HT-29 (cell line): ENCODE measurements around the gene STRIP2. TPM values are rescaled to one million over a fixed set of nuclear protein-coding genes. Genes with fewer than 3 reads are reported as not detected.
"Not testable (repeated sequence)": the region's sequence is repeated elsewhere in the genome, so short reads cannot be mapped to it uniquely, and the experiment has no call there.

ENCODE experiments used
- DNase-seq: peaks from one replicate; pipeline ENCODE4 v3.0.0-alpha.2; 2015; ENCODE audit warnings: low spot score
- total RNA-seq: library from RNA; depleted of rRNA; stranded (reverse); fragments of >200 nt; shearing (Covaris generic); gene quantifications from 2 replicates; pipeline ENCODE4 v1.2.3, GENCODE V29; 2014

The STRIP2 gene
- total RNA-seq, 1 experiment from 2014 or later, result 3.1 TPM

DNA sequence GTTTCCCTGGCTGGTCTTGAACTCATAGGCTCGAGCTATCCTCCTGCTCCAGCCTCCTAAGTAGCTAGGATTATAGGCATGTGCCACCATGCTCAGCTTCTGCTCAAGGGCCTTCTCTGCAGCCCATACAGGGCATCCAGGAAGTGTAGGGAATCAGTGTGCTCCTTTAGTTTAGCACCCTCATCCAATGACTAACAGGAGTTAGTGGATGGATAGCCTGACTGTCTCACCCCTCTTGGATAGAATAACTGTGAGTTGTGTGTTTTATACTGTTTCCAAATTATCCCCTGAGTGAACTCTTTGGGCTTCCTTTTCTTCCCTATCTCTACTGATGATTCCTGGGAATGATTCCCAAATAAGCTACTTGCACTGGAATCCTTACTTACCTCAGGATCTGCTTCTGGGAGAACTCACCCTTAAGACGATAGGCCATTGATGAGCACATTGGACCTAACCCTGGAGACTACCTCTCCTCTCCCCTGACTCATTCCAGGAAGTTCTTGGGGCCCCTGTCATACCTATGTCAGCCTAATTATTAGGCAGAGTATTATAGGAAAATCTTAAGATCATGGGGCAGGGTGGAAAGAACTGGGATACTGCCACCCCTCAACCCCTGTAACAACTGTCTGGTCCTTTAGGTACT lies 18.5 kb downstream of the STRIP2 start:
- no peak for DNase-seq

DNA sequence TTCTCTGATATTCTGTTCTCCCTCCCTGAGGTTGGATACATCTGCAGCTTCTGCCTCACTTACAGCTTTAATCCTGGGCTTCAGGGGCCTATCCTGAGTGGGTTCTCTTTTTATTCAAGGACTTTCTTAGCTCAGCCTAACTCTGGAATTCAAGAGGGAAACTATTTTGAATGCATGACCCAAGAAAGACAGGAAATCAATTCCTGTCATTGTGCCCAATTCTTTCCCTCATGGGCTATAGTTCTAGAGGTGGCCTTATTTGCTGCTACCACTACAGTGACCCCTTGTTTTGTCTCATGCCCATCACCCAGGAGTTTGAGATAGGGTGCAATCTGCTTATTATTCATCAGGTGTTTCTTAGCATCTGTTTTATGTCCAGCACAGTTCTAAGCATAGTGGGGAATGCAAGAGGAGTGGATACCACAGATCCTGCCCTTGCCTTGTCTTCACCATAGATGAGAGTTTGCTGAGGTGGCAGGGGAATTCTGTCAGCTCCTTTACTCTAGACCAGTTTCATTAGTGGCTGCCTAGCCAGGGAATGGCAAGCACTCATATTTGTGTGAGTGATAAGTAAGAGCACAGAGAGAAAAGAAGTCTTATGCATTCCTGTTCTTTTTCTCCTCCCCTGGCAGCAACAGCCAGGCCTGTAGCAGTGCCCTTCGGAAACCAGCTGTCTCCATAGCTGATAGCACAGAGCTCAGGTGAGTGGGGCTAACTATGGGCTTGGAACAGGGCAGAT lies 19.4 kb downstream of the STRIP2 start:
- DNase-seq, result no peak

DNA sequence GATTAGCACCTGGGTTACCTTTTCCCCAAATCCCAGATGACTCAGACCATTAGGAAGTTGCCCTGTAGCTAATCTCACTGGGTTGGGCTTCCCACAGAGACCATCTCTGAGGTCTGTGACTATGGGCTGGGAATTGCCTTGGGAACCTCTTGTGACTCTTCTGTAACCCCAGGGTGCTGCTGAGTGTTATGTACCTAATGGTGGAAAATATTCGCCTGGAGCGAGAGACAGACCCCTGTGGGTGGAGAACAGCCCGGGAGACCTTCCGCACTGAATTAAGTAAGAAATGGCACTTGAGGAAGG lies 20.0 kb downstream of the STRIP2 start:
- no peak for DNase-seq

DNA sequence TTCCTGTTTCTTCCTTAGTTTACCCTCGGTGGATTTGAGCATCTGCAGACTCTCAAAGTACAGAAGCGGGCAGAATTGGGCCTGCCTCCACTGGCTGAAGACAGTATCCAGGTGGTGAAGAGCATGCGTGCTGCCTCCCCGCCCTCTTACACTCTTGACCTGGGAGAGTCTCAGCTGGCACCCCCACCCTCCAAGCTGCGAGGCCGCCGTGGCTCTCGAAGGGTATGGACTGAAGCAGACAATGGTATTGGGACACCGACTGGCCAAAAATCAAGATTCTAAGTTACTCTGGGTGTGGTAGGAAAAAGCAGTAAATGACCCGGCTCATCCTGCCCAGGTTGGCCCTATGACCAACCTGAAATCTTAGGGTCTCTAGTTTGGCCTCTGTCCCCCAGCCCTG lies 22.2 kb downstream of the STRIP2 start:
- DNase-seq, result no peak

DNA sequence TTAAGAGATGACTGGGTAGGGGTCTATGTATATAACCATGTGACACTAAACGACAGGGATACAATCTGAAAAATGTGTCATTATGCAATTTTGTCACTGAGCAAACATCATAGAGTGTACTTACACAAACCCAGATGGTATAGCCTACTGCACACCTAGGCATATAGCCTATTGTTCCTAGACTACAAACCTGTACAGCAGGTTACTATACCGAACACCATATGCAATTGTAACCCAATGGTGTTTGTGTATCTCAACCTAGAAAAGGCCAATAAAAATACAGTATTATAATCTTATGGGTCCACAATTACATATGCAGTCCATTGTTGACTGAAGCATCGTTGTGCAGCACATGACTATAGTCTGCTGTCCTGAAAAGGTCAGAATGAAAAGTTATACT lies 22.9 kb downstream of the STRIP2 start:
- no peak for DNase-seq

DNA sequence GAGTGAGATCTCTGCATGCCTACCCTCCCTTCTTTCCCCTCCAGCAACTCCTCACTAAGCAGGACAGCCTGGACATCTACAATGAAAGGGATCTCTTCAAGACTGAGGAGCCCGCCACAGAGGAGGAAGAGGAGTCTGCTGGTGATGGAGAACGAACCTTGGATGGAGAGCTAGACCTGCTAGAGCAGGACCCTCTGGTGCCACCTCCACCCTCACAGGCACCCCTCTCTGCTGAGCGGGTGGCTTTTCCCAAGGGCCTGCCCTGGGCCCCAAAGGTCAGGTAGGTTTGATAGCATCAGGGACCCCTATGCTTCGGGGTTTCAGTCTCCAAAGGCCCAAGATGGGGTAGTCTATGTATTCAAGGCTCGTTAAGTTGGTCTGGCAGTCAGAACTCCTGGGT lies 23.9 kb downstream of the STRIP2 start:
- DNase-seq, result no peak

DNA sequence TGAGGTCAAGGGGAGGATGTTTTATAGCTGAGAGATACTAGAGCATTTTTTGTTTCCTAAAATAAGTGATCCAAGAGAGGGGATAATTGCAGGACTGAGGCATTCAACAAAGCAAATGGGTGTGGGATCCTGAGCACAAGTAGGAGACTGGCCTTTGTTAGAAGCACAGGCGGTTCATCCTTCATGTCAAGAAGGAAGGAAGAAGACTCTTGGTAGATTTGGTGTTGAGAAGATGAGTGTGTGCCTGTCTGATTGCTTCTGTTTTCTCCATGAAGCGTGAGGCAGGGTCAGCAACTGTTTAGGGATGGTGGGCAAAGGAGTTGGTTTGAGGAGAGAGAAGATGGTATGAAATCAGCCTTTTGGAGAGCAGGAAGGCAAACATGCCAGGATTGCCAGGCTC lies 27.6 kb downstream of the STRIP2 start:
- no peak for DNase-seq

DNA sequence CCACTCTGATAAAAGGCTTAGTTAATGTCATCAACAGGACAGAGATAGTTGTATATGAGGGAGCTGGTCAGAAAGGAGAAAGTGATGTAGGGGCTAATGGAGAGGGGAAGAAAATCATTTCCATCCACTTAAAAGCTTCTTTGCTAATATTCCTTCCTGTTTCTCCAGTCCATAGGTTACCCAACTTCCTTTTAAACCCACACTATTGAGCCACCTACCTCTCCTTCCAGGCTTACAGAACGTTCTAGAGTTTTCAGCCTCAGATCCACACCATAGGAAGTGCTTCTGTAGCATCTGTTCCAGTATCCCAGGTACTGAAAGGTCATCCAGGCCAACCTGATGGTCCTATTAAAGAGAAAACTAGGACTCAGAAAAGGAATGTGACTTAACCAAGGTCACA lies 28.2 kb downstream of the STRIP2 start:
- DNase-seq, result no peak

DNA sequence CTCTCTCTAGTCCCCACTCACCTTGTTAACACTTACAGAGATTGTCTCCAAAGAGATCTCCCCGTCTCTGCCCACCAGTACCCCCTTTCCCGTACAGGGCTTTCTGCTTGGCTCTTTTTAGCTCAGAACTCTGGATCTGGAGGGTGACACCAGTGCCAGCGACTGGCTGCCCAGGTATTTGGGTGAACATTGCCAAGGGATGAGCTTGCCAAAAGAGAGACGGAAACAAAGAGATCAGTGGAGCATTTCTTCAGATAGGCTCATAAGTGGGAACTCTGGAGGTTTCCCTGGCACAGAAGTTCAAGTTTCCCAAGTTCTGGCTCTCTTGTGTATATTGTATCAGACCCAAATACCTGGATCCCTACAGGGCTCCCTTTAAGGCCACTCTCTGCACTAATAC lies 30.0 kb downstream of the STRIP2 start:
- no peak for DNase-seq

DNA sequence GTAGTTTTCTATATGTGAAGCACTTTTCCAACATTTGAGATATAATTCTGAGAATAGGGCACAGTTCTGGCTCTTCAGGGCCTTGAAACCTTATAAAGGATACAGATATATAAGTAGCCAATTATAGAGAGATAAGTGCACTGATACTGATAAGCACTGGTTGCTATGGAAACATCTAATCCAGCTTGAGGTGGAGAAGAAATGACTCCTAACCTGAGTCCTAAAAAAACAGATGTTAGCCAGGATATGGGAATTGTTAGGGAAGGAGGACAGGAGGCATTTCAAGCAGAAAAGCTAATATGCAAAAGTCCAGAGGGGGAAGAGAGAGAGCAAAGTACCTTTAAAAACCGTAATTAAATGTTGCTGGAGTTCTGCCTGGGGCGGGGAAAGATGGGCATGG lies 30.8 kb downstream of the STRIP2 start:
- no peak for DNase-seq

DNA sequence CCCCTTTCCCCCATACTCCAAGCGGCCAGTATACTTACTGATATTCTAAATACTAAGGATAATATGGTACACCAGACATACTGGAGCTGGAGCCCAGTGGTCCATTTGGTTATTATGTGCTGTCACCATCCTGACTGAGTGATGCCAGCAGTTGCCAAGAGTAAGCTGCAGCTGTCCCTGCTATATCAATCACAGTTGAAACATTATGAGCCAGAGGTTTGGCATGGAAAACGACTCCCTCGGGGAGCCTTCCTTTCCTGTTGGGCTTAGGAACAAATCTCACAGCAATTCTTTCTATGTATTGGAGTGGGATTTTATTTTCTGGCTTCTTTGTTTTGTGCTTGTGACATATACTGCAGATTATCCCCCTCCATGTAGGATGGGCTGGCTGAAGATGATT lies 32.6 kb downstream of the STRIP2 start:
- DNase-seq, result no peak

DNA sequence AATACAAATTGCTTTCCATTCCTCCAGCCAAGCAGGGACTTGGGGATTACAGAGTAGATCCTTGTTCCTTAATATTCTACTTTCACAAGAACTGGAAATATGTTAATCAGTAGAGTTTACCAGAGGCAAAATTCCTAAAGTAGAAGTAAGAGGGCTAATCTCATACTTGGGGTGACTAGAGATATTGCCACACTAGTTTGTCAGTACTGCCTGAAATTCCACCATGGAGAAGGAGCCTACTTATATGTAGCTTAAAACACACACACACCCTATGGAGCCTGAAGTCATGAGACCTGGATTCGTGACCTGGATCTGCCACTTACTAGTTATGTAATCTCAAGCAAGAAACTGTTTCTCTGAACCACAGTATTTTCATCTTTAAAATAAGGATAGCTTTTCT lies 33.9 kb downstream of the STRIP2 start:
- DNase-seq, result no peak

DNA sequence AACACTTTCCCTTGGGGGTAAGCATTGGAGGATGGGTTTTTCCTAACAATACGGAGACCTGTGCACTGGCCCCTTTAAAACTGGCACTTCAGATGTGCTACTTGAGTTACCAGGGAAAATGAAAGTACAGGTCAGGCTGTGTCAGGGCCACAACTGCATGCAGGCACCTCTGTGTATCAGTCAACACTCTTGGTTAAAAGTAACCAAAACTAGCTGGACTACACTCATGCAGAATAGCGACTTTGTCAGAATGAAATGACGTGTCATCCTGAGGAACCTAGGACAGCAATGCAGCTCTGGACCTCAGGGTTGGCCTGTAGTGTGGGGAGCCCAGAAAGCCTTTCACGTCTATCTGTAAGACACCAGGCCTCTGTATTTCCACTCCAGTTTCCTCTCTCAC lies 34.3 kb downstream of the STRIP2 start:
- no peak for DNase-seq

DNA sequence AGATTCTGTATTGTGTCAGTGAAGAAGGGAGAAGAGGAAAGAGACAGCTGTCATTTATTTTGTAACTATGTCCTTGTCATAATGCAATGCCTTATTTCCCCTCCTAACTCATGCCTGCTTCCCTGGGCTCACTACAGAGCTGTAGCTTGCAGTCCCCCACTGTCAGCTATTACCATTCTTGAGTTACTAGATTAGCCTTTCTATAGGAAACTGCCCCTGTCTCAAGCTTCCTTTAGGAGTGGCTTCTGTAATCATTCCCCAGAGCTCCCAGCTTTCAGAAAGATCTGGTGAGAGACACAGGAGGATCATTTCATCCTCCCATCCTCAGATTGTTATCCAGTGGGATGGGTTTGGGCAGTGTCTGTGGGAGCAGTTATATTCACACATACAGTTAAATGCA lies 35.7 kb downstream of the STRIP2 start:
- DNase-seq, result no peak

DNA sequence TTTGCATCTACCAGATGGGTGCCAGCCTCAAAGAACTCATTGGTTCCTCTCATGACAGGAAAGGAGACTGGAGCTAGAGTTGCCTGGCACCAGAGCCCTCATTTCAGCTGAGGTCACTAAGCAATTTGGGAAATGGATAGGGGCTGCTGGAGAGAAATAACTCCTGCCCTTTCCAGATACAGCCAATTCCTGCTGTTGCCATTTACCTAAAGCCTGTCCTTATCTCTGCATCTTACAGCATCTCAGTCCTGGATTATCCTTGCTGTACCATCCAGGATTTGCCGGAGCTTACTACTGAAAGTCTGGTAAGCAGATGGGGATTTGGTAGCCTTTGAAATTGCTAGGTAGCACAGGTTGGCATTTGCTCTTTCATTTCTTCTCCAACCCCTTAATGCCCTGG lies 36.2 kb downstream of the STRIP2 start:
- no peak for DNase-seq

DNA sequence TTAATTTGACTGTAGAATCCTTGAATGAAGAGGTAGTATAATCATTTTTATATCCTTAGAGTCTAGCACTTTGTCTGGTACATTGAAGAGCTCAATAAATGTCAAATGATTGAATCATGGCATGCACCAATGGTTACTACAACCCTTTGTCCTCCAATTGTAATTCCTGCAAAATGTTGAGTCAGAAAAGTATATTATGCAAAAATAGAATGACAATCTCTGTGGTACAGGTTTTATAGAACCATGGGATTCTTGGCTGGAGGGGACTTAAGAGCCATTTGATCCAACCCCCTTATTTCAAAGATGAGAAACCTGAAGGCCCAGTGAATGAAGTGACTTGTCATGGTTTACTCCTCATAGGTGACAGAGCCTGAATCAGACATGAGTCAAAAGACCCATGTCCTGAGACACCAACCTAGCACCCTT lies 37.2 kb downstream of the STRIP2 start:
- DNase-seq, result no peak

DNA sequence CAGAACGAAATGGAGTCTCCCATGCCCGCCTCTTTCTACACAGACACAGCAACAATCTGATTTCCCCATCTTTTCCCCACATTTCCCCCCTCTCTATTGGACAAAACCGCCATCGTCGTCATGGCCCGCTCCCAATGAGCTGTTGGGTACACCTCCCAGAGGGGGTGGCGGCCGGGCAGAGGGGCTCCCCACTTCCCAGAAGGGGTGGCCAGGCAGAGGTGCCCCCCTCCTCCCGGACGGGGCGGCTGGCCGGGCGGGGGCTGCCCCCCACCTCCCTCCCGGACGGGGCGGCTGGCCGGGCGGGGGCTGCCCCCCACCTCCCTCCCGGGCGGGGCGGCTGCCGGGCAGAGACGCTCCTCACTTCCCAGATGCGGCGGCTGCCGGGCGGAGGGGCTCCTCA lies 41.7 kb downstream of the STRIP2 start:
- DNase-seq, result not testable (repeated sequence)

DNA sequence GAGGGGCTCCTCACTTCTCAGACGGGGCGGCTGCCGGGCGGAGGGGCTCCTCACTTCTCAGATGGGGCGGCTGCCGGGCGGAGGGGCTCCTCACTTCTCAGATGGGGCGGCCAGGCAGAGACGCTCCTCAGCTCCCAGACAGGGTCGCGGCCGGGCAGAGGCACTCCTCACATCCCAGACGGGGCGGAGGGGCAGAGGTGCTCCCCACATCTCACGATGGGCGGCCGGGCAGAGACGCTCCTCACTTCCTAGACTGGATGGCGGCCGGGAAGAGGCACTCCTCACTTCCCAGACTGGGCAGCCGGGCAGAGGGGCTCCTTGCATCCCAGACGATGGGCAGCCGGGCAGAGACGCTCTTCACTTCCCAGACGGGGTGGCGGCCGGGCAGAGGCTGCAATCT lies 42.2 kb downstream of the STRIP2 start:
- DNase-seq, result not testable (repeated sequence)

DNA sequence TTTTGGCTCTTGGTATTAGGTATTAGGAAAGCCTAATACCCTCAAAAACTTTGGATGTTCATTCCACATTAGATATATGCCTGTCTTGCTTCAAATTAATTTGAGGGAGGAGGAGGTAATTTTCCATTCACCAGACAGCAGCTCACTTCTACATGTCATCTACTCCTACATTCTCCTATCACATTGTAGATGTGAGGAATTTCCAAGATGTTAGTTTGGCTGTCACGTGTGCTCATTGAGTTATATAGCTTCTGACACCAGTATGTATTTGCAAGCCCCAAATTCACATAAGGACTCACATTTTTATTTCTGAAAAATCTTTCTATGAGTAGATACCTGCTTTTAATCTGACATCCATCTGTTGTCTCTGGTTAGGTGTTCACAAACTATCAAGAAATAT lies 45.6 kb downstream of the STRIP2 start:
- no peak for DNase-seq

DNA sequence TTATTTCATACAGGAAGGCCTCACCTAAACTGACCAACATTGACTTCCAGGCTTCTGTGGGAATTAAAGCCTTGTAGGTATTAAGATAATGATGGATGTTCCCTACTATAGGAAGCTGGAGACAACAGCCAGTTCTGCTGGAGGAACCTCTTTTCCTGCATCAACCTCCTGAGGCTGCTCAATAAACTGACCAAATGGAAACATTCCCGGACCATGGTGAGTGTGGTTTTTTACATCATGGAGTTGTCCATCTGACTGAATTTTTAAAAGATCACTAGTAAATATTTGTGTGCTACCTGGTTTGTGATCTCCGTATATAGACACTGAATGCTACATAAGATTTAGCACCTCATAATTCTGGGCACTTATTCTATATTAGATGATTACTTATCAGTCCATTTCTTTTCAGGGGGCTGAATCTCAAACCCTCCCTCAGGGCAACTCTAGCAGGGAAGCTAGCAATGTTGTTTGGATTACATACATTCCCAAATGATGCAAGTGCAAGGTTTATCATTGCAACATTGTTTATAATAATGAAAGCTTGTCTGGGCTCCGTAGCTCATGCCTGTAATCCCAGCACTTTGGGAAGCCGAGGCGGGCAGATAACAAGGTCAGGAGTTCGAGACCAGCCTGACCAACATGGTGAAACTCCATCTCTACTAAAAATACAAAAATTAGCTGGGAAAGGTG lies 46.6 kb downstream of the STRIP2 start:
- no peak for DNase-seq

DNA sequence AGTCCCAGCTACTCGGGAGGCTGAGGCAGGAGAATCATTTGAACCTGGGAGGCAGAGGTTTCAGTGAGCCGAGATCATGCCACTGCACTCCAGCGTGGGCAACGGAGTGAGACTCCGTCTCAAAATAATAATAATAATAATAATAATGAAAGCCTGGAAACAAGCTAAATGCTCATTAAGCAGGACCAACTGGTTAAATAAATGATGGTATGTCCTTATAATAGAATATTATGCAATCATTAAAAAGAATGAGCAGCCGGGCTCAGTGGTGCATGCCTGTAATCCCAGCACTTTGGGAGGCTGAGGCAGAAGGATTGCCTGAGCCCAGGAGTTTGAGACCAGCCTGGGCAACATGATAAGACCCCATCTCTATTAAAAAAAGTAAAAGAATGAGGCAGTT lies 47.1 kb downstream of the STRIP2 start:
- not testable (repeated sequence) for DNase-seq

DNA sequence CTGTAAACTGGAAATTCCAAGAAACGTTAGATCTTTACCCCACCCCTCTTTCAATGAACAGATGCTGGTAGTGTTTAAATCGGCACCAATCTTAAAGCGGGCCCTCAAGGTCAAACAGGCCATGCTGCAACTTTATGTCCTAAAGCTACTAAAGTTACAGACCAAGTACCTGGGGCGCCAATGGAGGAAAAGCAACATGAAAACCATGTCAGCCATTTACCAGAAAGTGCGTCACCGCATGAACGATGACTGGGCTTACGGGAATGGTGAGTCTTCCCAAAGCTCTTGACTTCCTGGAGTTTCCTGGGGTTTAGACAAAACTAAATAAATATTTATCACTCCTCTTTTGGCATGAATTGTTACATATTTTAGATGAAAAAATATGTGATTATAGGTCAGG lies 48.5 kb downstream of the STRIP2 start:
- DNase-seq, result no peak

DNA sequence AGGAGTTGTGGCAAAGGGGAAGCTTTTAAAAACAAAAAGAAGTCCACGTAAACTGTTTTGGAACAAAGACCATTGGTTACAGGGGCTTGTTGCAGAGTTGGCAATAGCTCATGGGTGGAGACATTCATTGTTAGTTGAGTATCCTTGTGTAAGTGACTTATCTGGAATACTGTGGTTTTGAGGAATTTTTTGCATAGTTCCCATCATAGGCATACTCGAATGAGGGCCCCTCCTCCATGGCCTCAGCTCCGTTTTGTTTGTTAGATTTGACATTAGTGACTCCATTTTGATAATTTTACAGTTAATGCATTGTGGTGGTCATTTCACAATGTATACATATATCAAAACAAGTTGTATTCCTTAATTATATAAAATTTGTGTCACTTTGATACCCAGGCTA lies 55.3 kb downstream of the STRIP2 start:
- no peak for DNase-seq
